K562 (cell line): Measurements from ENCODE around the gene CD320. TPM values are rescaled to one million over a fixed set of nuclear protein-coding genes. Genes with fewer than 3 reads are reported as not detected.

Source experiments
- ATAC-seq: fragments of 200-7000 bp; cut with Tn5 transposase; 3 replicates; pipeline ENCODE4 v1.9.1; 2020; ENCODE audit warnings: moderate library complexity
- BruUV-seq: library from RNA; stranded (reverse); fragments of 400-500 nt; replicated peaks from 2 replicates; lab custom pipeline; 2021; lab: Mats Ljungman, UMichigan
- CTCF ChIA-PET: fragments of 300-600 bp; formaldehyde crosslinking; extraction: SDS; loops from one replicate; lab custom pipeline; 2021; ENCODE audit warnings: low intra/inter-chr PET ratio; lab: Yijun Ruan, JAX
- POLR2A ChIA-PET: fragments of 300-600, 350-650 bp; sonication (Branson Sonifier 250); formaldehyde crosslinking; extraction: SDS; loops from one replicate; lab custom pipeline; 2021; ENCODE audit warnings: antibody characterized with exemption, inconsistent platforms; lab: Yijun Ruan, JAX
- DNase-seq, 4 experiments: peaks; one replicate each; pipeline versions ENCODE4 v3.0.0 to v3.0.0-alpha.2; 2011 to 2018; ENCODE audit warnings: low spot score in 3 of 4, mixed read lengths in 3 of 4; ENCODE audit errors: extremely low read depth in 1 of 4
- FAIRE-seq: peaks from 2 replicates; lab custom pipeline; 2011; peaks lifted over from hg19 to GRCh38; lab: Jason Lieb, UNC
- H2AFZ ChIP-seq: 2 replicates; pipeline ENCODE4 v1.6.0; 2011; ENCODE audit warnings: low read depth, low read length, control low read depth, inconsistent platforms
- H3K27ac ChIP-seq: fragments of 200-600 bp; 3 replicates; pipeline ENCODE4 v1.8.0; 2011; ENCODE audit warnings: low read depth, mild to moderate bottlenecking, control low read depth, inconsistent platforms, low read length, moderate library complexity, mixed read lengths; ENCODE audit errors: extremely low read depth
- H3K27me3 ChIP-seq, 2 experiments: fragments of 300-600 bp in 1 of 2; 2 replicates in 1 of 2; 3 replicates in 1 of 2; pipeline versions ENCODE4 v1.6.0 to v1.8.0; 2011; ENCODE audit warnings: inconsistent platforms in 2 of 2, low read length in 2 of 2, mild to moderate bottlenecking in 1 of 2, mixed read lengths in 1 of 2, moderate library complexity in 1 of 2; ENCODE audit not compliant: control insufficient read depth in 2 of 2, insufficient read depth in 2 of 2
- H3K36me3 ChIP-seq: fragments of 300-600 bp; 3 replicates; pipeline ENCODE4 v1.8.0; 2011; ENCODE audit warnings: mild to moderate bottlenecking, low read length, inconsistent platforms; ENCODE audit not compliant: control insufficient read depth, insufficient read depth
- H3K4me1 ChIP-seq, 2 experiments: fragments of 200-600 bp in 1 of 2; replicated peaks in 1 of 2; 2 replicates in 1 of 2; 3 replicates in 1 of 2; pipeline versions ENCODE4 v1.5.1 to v1.8.0; 2011; ENCODE audit warnings: inconsistent platforms in 2 of 2, low read length in 2 of 2, mild to moderate bottlenecking in 1 of 2, mixed read lengths in 1 of 2, moderate library complexity in 1 of 2; ENCODE audit not compliant: control insufficient read depth in 2 of 2, insufficient read depth in 2 of 2
- H3K4me2 ChIP-seq: 2 replicates; pipeline ENCODE4 v1.6.1; 2011; ENCODE audit warnings: low read length, control low read depth, inconsistent platforms, mixed read lengths; ENCODE audit not compliant: insufficient read depth
- H3K4me3 ChIP-seq: fragments of 200-600 bp; sonication (generic), shearing (Covaris generic); 2 replicates; pipeline ENCODE4 v1.5.1; 2016; ENCODE audit warnings: control low read depth, inconsistent platforms
- H3K79me2 ChIP-seq: fragments of 200-600 bp; 3 replicates; pipeline ENCODE4 v1.8.0; 2011; ENCODE audit warnings: low read length, inconsistent platforms; ENCODE audit not compliant: control insufficient read depth, insufficient read depth
- H3K9ac ChIP-seq, 2 experiments: 2 replicates each; pipeline versions ENCODE4 v1.6.0 to v1.6.1; 2011; ENCODE audit warnings: low read depth in 2 of 2, low read length in 2 of 2, control low read depth in 1 of 2, inconsistent platforms in 1 of 2, mild to moderate bottlenecking in 1 of 2, mixed read lengths in 1 of 2; ENCODE audit not compliant: insufficient read depth in 1 of 2
- H3K9me1 ChIP-seq: one replicate; pipeline ENCODE4 v1.6.0; 2011; ENCODE audit warnings: inconsistent platforms, mild to moderate bottlenecking, low read length, moderate library complexity; ENCODE audit not compliant: control insufficient read depth, insufficient read depth
- H3K9me3 ChIP-seq: replicated peaks from 2 replicates; pipeline ENCODE4 v1.5.1; 2011; ENCODE audit warnings: low read depth, low read length, inconsistent platforms; ENCODE audit not compliant: control insufficient read depth, insufficient read depth
- H4K20me1 ChIP-seq: replicated peaks from 2 replicates; pipeline ENCODE4 v1.6.1; 2011; ENCODE audit warnings: low read length, inconsistent platforms, mixed read lengths; ENCODE audit not compliant: control insufficient read depth, insufficient read depth
- ARID4B ChIP-seq: sonication (generic); formaldehyde crosslinking; IDR thresholded peaks from 2 replicates; pipeline ENCODE4 v1.8.0; 2022; ENCODE audit warnings: mild to moderate bottlenecking, missing genetic modification reagents
- ATF1 ChIP-seq, 2 experiments: fragments of 450-650 bp in 1 of 2; IDR thresholded peaks; 2 replicates each; pipeline ENCODE4 v1.6.1; 2016; ENCODE audit warnings: missing compliant biosample characterization in 1 of 2, missing genetic modification characterization in 1 of 2
- BCOR ChIP-seq: fragments of 450-650 bp; IDR thresholded peaks from 2 replicates; pipeline ENCODE4 v1.6.1; 2016
- DPF2 ChIP-seq: fragments of 450-650 bp; IDR thresholded peaks from 2 replicates; pipeline ENCODE4 v1.6.1; 2016
- E2F3 ChIP-seq: fragments of 250-450 bp; sonication (Bioruptor Pico); IDR thresholded peaks from 2 replicates; pipeline ENCODE4 v1.4.0; 2020; ENCODE audit warnings: mild to moderate bottlenecking
- HDAC2 ChIP-seq: fragments of 450-650 bp; IDR thresholded peaks from 2 replicates; pipeline ENCODE4 v1.6.1; 2016; ENCODE audit warnings: mild to moderate bottlenecking
- KDM2B ChIP-seq: fragments of 250-450 bp; sonication (Bioruptor Pico); IDR thresholded peaks from 2 replicates; pipeline ENCODE4 v1.8.0; 2021; ENCODE audit warnings: mild to moderate bottlenecking, moderate library complexity
- KLF10 ChIP-seq: fragments of 250-450 bp; sonication (Bioruptor Pico); IDR thresholded peaks from 2 replicates; pipeline ENCODE4 v1.6.1; 2021; ENCODE audit warnings: matching md5 sums
- L3MBTL2 ChIP-seq: fragments of 450-650 bp; IDR thresholded peaks from 2 replicates; pipeline ENCODE4 v1.6.1; 2016; ENCODE audit warnings: mild to moderate bottlenecking, moderate library complexity
- NFIC ChIP-seq: fragments of 450-650 bp; IDR thresholded peaks from 2 replicates; pipeline ENCODE4 v1.6.1; 2017; ENCODE audit warnings: mild to moderate bottlenecking, inconsistent platforms
- PHF8 ChIP-seq: fragments of 200-600 bp; sonication (generic); IDR thresholded peaks from 2 replicates; pipeline ENCODE4 v1.6.1; 2012; ENCODE audit warnings: mixed run types, mild to moderate bottlenecking, inconsistent platforms, low read length, moderate library complexity, borderline replicate concordance
- RBM14 ChIP-seq: fragments of 200-400 bp; formaldehyde crosslinking; IDR thresholded peaks from 2 replicates; pipeline ENCODE4 v1.6.1; 2018; ENCODE audit warnings: low read depth, mild to moderate bottlenecking, low read length, moderate library complexity, borderline replicate concordance; ENCODE audit not compliant: insufficient read depth
- ZEB2 ChIP-seq: fragments of 450-650 bp; IDR thresholded peaks from 2 replicates; pipeline ENCODE4 v1.6.1; 2016
- ZFP36 ChIP-seq: fragments of 150-350 bp; IDR thresholded peaks from 2 replicates; pipeline ENCODE4 v1.6.1; 2018; ENCODE audit warnings: low read length, low read depth; ENCODE audit not compliant: partially characterized antibody
- ZNF274 ChIP-seq: IDR thresholded peaks from 2 replicates; pipeline ENCODE4 v1.6.1; 2011; ENCODE audit warnings: low read depth, mild to moderate bottlenecking, low read length, moderate library complexity, borderline replicate concordance
- WGBS: fragments of 100-300 bp; shearing (Covaris generic); methylation state at CpG from one replicate; pipeline ENCODE4 v1.1.6; 2016; ENCODE audit warnings: low coverage, mixed read lengths; ENCODE audit not compliant: insufficient coverage; ENCODE audit errors: missing lambda C conversion rate; 5-methylcytosine and 5-hydroxymethylcytosine counted together
- in situ Hi-C: fragments of 300-500 bp; cut with MboI; formaldehyde crosslinking; loops from 4 replicates; pipeline ENCODE4 v1.15.0; 2018; ENCODE audit warnings: inconsistent platforms, mixed read lengths
- intact Hi-C: fragments of 100-400 bp; cut with micrococcal nuclease; formaldehyde crosslinking; loops from 2 replicates; pipeline ENCODE4 v1.14.2; 2022
- polyA plus RNA-seq, 8 experiments: library from polyadenylated mRNA; depleted of rRNA in 4 of 8; stranded (reverse) in 5 of 8; unstranded in 3 of 8; fragments of >200 nt; fragmentation: Nextera tagmentation in 2 of 8; fragmentation: Illumina TruSeq in 1 of 8; extraction: Ambion mirVana in 2 of 8; extraction: Trizol in 1 of 8; gene quantifications; 2 replicates each; pipeline versions ENCODE4 v1.2.1 to v1.2.3, GENCODE V29; 2011 to 2014; ENCODE audit warnings: inconsistent platforms in 1 of 8, missing spikeins in 1 of 8
- total RNA-seq, 7 experiments: library from RNA; depleted of rRNA in 6 of 7; stranded (reverse); fragments of >200 nt in 6 of 7; fragmentation: Illumina TruSeq in 2 of 7; extraction: Trizol in 2 of 7; gene quantifications; 2 replicates each; pipeline versions ENCODE4 v1.2.1 to v1.2.3, GENCODE V29; 2011 to 2021; ENCODE audit warnings: low replicate concordance in 1 of 7

CD320 gene
- total and polyA plus RNA-seq, 9 of the 15 experiments (the other 6 are each of a cell fraction or from before 2014, with no cell fraction given): 0.45 to 94.5 (median 34.4) TPM

- H3K9me3 ChIP-seq: no peaks in the 10 kb centered on the region
- peak overlapping the region; percentile 90 for H2AFZ ChIP-seq
- no TSS peak for BruUV-seq
- H3K79me2 ChIP-seq: no peaks in the 10 kb centered on the region
- peak overlapping the region; percentile 74 for H3K4me2 ChIP-seq
- WGBS: 28% methylated on average over 11 of the region's 11 CpGs
- no peaks in the 10 kb centered on the region for H4K20me1 ChIP-seq
- FAIRE-seq (no peak), DNase-seq (no peak), ATAC-seq (no peak)
- 0 out of 5 replicates have a peak, but pooled peaks cover 0 to 3% of the 10 kb centered on the region in 2 experiments for H3K27me3 ChIP-seq
- peak overlapping the region in 1 of 2 experiments; percentile 78; a peak in 1 of 4 replicates for H3K9ac ChIP-seq
- H3K4me1 ChIP-seq: peaks cover 0 to 25% of the 10 kb centered on the region in 2 experiments; a peak in 3 of 5 replicates
- ChIA-PET POLR2A (interaction anchor here (0.6 to 0.8 kb wide), 3 partner anchors 8 to 48 kb away, joined by 3 to 5 read pairs (median 3); partner anchors contain the start of genes NDUFA7 and RPS28), CTCF (no interaction called here)
- H3K9me1 ChIP-seq: no peaks in the 10 kb centered on the region
- in situ Hi-C loops (no loop called here), intact Hi-C loops (loop anchor here (1.0 kb wide), 1 partner anchor 22 kb away; the partner anchor contains the start of genes NDUFA7 and RPS28)
- TF ChIP-seq ATF1 (CRISPR knock-in tag; IDR thresholded peaks at IDR 0.05) (no peak), ATF1 (tag; IDR thresholded peaks at IDR 0.05) (0 out of 2 replicates have a peak, but pooled peaks have one; percentile 24), KDM2B (no peak), RBM14 (no peak), L3MBTL2 (0 out of 2 replicates have a peak, but pooled peaks have one; percentile 2), ZNF274 (no peak), DPF2 (0 out of 2 replicates have a peak, but pooled peaks have one; percentile 19), BCOR (peak; percentile 56; the same call in 1 of the 2 replicates), HDAC2 (no peak), ARID4B (no peak), ZFP36 (no peak), KLF10 (CRISPR knock-in tag) (no peak), NFIC (no peak), ZEB2 (peak; percentile 34; the same call in 1 of the 2 replicates), PHF8 (0 out of 2 replicates have a peak, but pooled peaks have one; percentile 2), E2F3 (no peak)
- no peak overlapping the region for H3K27ac ChIP-seq
- peak overlapping the region; percentile 23 for H3K4me3 ChIP-seq
- H3K36me3 ChIP-seq: no peaks in the 10 kb centered on the region
These were observed 35.3 kb upstream of the CD320 start for GRCh38 chr19:8343483-8343844.
